Fibroblast of lung (primary cell): ENCODE data around the gene SSBP3.

ENCODE experiments used
- EZH2 ChIP-seq: IDR thresholded peaks from 2 replicates; pipeline ENCODE4 v1.5.1; 2012; ENCODE audit warnings: low read length, control low read depth, mild to moderate bottlenecking; ENCODE audit errors: missing control alignments
- TF ChIP-seq, protein P1 (sequence below), 2 donors: IDR thresholded peaks in 1 of 2; conservative IDR thresholded peaks in 1 of 2; 1 replicate in 1 of 2; 2 replicates in 1 of 2; pipeline ENCODE4 v1.5.1; 2011 to 2012; ENCODE audit warnings: low read length in 2 of 2, control low read depth in 1 of 2, inconsistent platforms in 1 of 2, low read depth in 1 of 2, mild to moderate bottlenecking in 1 of 2

DNA sequence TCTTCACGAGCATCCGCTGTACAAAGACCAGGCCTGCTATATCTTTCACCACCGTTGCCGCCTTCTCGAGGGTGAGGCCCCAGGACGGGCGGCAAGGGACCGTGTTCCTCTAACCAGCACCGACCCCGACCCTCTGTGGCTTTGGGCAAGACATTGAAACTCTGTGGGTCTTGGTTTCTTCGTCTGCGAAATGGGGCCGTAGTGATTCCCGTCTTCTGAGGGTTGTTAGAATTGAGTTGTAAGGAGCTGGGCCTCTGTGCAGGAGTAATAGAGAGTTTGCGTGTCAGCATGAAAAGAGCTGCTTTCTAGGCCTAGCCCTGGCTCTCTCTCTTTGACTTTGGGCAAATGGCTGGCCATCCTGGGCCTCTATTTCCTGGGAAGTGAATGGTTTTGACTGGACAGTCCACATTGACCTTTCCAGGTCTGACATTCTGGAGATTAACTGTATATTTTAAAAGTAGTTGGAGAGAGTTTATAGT, 205.6 kb downstream of the SSBP3 start:
- TF ChIP-seq, protein P1, sequence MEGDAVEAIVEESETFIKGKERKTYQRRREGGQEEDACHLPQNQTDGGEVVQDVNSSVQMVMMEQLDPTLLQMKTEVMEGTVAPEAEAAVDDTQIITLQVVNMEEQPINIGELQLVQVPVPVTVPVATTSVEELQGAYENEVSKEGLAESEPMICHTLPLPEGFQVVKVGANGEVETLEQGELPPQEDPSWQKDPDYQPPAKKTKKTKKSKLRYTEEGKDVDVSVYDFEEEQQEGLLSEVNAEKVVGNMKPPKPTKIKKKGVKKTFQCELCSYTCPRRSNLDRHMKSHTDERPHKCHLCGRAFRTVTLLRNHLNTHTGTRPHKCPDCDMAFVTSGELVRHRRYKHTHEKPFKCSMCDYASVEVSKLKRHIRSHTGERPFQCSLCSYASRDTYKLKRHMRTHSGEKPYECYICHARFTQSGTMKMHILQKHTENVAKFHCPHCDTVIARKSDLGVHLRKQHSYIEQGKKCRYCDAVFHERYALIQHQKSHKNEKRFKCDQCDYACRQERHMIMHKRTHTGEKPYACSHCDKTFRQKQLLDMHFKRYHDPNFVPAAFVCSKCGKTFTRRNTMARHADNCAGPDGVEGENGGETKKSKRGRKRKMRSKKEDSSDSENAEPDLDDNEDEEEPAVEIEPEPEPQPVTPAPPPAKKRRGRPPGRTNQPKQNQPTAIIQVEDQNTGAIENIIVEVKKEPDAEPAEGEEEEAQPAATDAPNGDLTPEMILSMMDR (conservative IDR thresholded peaks at IDR 0.05 in 1 of 2, IDR thresholded peaks at IDR 0.05 in 1 of 2; ENCODE audit: low read depth in 1 of 2, low read length in 2 of 2) = no peak
- no peak for TF ChIP-seq EZH2
